ENCODE measurements around the gene RGS3. TPM values are rescaled to one million over a fixed set of nuclear protein-coding genes. Genes with fewer than 3 reads are reported as not detected.

The RGS3 gene
- polyA plus RNA-seq, 1 of the 3 experiments (the other 2 are of a cell fraction) = 50.6 TPM

- H3K9me2 ChIP-seq = no peaks in the 10 kb centered on the region
- DNase-seq = no peak
- no peak overlapping the region for H2AFZ ChIP-seq (ENCODE audit: low read depth)
- H3K4me3 ChIP-seq (ENCODE audit: low read depth in 2 of 2, low read length in 1 of 2) = no peak overlapping the region
- H3F3A ChIP-seq (replicated peaks; ENCODE audit: insufficient read depth) = no peaks in the 10 kb centered on the region
- H4K20me1 ChIP-seq (ENCODE audit: insufficient read depth) = no peaks in the 10 kb centered on the region
- TF ChIP-seq USF2 (IDR thresholded peaks at IDR 0.05; ENCODE audit: borderline replicate concordance, low read depth, low read length) (no peak), EP300 (IDR thresholded peaks at IDR 0.05; ENCODE audit: borderline replicate concordance in 1 of 2, low read depth in 1 of 2, low read length in 1 of 2) (no peak), RFX5 (IDR thresholded peaks at IDR 0.05; ENCODE audit: low read length) (no peak), FOXM1 (IDR thresholded peaks at IDR 0.05; ENCODE audit: low read depth) (no peak), PBX3 (IDR thresholded peaks at IDR 0.05) (no peak), EZH2phosphoT487 (IDR thresholded peaks at IDR 0.05; ENCODE audit: borderline replicate concordance, low read depth) (no peak), GABPA (IDR thresholded peaks at IDR 0.05; ENCODE audit: low read depth) (no peak), SIN3A (IDR thresholded peaks at IDR 0.05; ENCODE audit: borderline replicate concordance, low read depth, low read length) (no peak), TAF1 (IDR thresholded peaks at IDR 0.05; ENCODE audit: borderline replicate concordance, low read depth, low read length) (no peak), NRF1 (IDR thresholded peaks at IDR 0.05; ENCODE audit: low read depth, low read length) (no peak), MEF2A (IDR thresholded peaks at IDR 0.05; ENCODE audit: borderline replicate concordance, low read depth) (no peak)
- TF ChIP-seq, protein P1, sequence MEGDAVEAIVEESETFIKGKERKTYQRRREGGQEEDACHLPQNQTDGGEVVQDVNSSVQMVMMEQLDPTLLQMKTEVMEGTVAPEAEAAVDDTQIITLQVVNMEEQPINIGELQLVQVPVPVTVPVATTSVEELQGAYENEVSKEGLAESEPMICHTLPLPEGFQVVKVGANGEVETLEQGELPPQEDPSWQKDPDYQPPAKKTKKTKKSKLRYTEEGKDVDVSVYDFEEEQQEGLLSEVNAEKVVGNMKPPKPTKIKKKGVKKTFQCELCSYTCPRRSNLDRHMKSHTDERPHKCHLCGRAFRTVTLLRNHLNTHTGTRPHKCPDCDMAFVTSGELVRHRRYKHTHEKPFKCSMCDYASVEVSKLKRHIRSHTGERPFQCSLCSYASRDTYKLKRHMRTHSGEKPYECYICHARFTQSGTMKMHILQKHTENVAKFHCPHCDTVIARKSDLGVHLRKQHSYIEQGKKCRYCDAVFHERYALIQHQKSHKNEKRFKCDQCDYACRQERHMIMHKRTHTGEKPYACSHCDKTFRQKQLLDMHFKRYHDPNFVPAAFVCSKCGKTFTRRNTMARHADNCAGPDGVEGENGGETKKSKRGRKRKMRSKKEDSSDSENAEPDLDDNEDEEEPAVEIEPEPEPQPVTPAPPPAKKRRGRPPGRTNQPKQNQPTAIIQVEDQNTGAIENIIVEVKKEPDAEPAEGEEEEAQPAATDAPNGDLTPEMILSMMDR (IDR thresholded peaks at IDR 0.05) = no peak
- TF ChIP-seq, protein P2, sequence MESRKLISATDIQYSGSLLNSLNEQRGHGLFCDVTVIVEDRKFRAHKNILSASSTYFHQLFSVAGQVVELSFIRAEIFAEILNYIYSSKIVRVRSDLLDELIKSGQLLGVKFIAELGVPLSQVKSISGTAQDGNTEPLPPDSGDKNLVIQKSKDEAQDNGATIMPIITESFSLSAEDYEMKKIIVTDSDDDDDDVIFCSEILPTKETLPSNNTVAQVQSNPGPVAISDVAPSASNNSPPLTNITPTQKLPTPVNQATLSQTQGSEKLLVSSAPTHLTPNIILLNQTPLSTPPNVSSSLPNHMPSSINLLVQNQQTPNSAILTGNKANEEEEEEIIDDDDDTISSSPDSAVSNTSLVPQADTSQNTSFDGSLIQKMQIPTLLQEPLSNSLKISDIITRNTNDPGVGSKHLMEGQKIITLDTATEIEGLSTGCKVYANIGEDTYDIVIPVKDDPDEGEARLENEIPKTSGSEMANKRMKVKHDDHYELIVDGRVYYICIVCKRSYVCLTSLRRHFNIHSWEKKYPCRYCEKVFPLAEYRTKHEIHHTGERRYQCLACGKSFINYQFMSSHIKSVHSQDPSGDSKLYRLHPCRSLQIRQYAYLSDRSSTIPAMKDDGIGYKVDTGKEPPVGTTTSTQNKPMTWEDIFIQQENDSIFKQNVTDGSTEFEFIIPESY (IDR thresholded peaks at IDR 0.05; ENCODE audit: borderline replicate concordance, low read depth) = no peak
- TF ChIP-seq, protein P3, sequence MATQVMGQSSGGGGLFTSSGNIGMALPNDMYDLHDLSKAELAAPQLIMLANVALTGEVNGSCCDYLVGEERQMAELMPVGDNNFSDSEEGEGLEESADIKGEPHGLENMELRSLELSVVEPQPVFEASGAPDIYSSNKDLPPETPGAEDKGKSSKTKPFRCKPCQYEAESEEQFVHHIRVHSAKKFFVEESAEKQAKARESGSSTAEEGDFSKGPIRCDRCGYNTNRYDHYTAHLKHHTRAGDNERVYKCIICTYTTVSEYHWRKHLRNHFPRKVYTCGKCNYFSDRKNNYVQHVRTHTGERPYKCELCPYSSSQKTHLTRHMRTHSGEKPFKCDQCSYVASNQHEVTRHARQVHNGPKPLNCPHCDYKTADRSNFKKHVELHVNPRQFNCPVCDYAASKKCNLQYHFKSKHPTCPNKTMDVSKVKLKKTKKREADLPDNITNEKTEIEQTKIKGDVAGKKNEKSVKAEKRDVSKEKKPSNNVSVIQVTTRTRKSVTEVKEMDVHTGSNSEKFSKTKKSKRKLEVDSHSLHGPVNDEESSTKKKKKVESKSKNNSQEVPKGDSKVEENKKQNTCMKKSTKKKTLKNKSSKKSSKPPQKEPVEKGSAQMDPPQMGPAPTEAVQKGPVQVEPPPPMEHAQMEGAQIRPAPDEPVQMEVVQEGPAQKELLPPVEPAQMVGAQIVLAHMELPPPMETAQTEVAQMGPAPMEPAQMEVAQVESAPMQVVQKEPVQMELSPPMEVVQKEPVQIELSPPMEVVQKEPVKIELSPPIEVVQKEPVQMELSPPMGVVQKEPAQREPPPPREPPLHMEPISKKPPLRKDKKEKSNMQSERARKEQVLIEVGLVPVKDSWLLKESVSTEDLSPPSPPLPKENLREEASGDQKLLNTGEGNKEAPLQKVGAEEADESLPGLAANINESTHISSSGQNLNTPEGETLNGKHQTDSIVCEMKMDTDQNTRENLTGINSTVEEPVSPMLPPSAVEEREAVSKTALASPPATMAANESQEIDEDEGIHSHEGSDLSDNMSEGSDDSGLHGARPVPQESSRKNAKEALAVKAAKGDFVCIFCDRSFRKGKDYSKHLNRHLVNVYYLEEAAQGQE (IDR thresholded peaks at IDR 0.05; ENCODE audit: low read depth, low read length) = no peak
- H3K27ac ChIP-seq (ENCODE audit: low read depth in 2 of 2, low read length in 1 of 2) = no peak overlapping the region
- H3K4me2 ChIP-seq = no peak overlapping the region
- POLR2A ChIA-PET = no interaction called here
- no peaks in the 10 kb centered on the region for H3K79me2 ChIP-seq (ENCODE audit: insufficient read depth)
- H3K4me1 ChIP-seq (ENCODE audit: control insufficient read depth in 1 of 2, insufficient read depth in 2 of 2, low read depth in 1 of 2, low read length in 1 of 2) = peaks cover 0 to 30% of the 10 kb centered on the region in 2 experiments; a peak in 1 of 4 replicates
- H3K9ac ChIP-seq = no peak overlapping the region
- no peaks in the 10 kb centered on the region for H3K9me3 ChIP-seq
- CTCF ChIA-PET = interaction anchor here (1.5 to 2.1 kb wide), 3 partner anchors 10 to 81 kb away, joined by 3 to 8 read pairs (median 8); no protein-coding TSS in a partner anchor
- H3K27me3 ChIP-seq (ENCODE audit: insufficient read depth) = no peaks in the 10 kb centered on the region
- no peaks in the 10 kb centered on the region for H3K36me3 ChIP-seq (replicated peaks in 1 of 2; ENCODE audit: control insufficient read depth in 1 of 2, insufficient read depth in 2 of 2, low read length in 1 of 2)
- 90% methylated on average over 13 of the region's 19 CpGs for WGBS (ENCODE audit: low lambda C conversion rate)
Observed at GRCh38 chr9:113507256-113507655, 43.7 kb downstream of the RGS3 start.
